ENCODE results near the gene CENPN. TPM values are rescaled to one million over a fixed set of nuclear protein-coding genes. Genes with fewer than 3 reads are reported as not detected.

The CENPN gene
- total and polyA plus RNA-seq, 10 of the 15 experiments (the other 5 are each of a cell fraction or from before 2014, with no cell fraction given): 39.8 to 143 (median 66.8) TPM

- POLR2A ChIA-PET: no interaction called here
- H3K4me3 ChIP-seq: no peak overlapping the region
- no peaks in the 10 kb centered on the region for H3K79me2 ChIP-seq (ENCODE audit: control insufficient read depth, insufficient read depth, low read length)
- no peak overlapping the region for H3K27ac ChIP-seq (ENCODE audit: control insufficient read depth, insufficient read depth)
- no peak for FAIRE-seq
- no peaks in the 10 kb centered on the region for H3K27me3 ChIP-seq (replicated peaks in 1 of 2; ENCODE audit: control insufficient read depth in 2 of 2, insufficient read depth in 2 of 2, low read length in 1 of 2)
- TF ChIP-seq USF2 (IDR thresholded peaks at IDR 0.05; ENCODE audit: borderline replicate concordance, low read depth, low read length) (no peak), SP1 (IDR thresholded peaks at IDR 0.05; ENCODE audit: low read depth, low read length) (no peak), ZBTB11 (CRISPR knock-in tag; IDR thresholded peaks at IDR 0.05) (no peak), CEBPB (IDR thresholded peaks at IDR 0.05; ENCODE audit: borderline replicate concordance in 1 of 2, low read depth in 2 of 2, low read length in 2 of 2) (no peak), NR2F1 (conservative IDR thresholded peaks at IDR 0.05) (no peak)
- CTCF ChIA-PET: interaction anchor here (3.3 kb wide), 1 partner anchor 9 kb away, joined by 13 read pairs; no protein-coding TSS in a partner anchor
- no peak overlapping the region for H3K9ac ChIP-seq (ENCODE audit: control insufficient read depth, insufficient read depth, low read length)
- RAD21 ChIA-PET (ENCODE audit: unreplicated experiment): no interaction called here
- BruUV-seq (replicated peaks): no TSS peak
- DNase-seq (ENCODE audit: low read depth, low spot score): no peak
- no peaks in the 10 kb centered on the region for H3K36me3 ChIP-seq (ENCODE audit: control insufficient read depth in 2 of 2, insufficient read depth in 2 of 2, low read length in 1 of 2)
- H3K4me1 ChIP-seq (ENCODE audit: control insufficient read depth, insufficient read depth, low read length): no peaks in the 10 kb centered on the region
- no peak for ATAC-seq
- in situ Hi-C loops (cut with MboI): no loop called here
- SMC1A ChIA-PET (ENCODE audit: uncharacterized antibody, unreplicated experiment): no interaction called here
- no peak overlapping the region for H3K4me2 ChIP-seq (ENCODE audit: control insufficient read depth, insufficient read depth)
- H3K9me3 ChIP-seq (replicated peaks; ENCODE audit: control insufficient read depth, insufficient read depth, low read length): no peaks in the 10 kb centered on the region; the same call in 2 of the 3 replicates
- no peak overlapping the region for H2AFZ ChIP-seq (ENCODE audit: control insufficient read depth, low read depth, low read length)
- no peaks in the 10 kb centered on the region for H4K20me1 ChIP-seq (ENCODE audit: control insufficient read depth, insufficient read depth)
- intact Hi-C loops (cut with micrococcal nuclease; ENCODE audit: unreplicated experiment): no loop called here
Measured at GRCh38 chr16:80958284-80958683, 48.7 kb upstream of the CENPN start.

Measured in GM12878 (cell line).